ENCODE data around the gene LPP.

Gene LPP

GRCh38 chr3:188282871-188283270 is 128.9 kb downstream of the LPP start:
- no peak for DNase-seq

- DNase-seq, result no peak
These were observed 129.4 kb downstream of the LPP start for GRCh38 chr3:188283347-188283746.

GRCh38 chr3:188284455-188285212 is 130.7 kb downstream of the LPP start:
- DNase-seq, result no peak

- no peak for DNase-seq
These were observed 132.1 kb downstream of the LPP start for GRCh38 chr3:188286087-188286513.

- DNase-seq, result no peak
These were observed 133.4 kb downstream of the LPP start for GRCh38 chr3:188287339-188287738.

- no peak for DNase-seq
These were observed 134.0 kb downstream of the LPP start for GRCh38 chr3:188287762-188288505.

GRCh38 chr3:188292251-188292650 is 138.3 kb downstream of the LPP start:
- DNase-seq, result no peak

GRCh38 chr3:188292827-188293226 is 138.9 kb downstream of the LPP start:
- DNase-seq, result no peak

- DNase-seq, result no peak
These were observed 140.2 kb downstream of the LPP start for GRCh38 chr3:188294113-188294512.

- no peak for DNase-seq
These were observed 141.0 kb downstream of the LPP start for GRCh38 chr3:188294823-188295487.

GRCh38 chr3:188295876-188296275 is 141.9 kb downstream of the LPP start:
- no peak for DNase-seq

- DNase-seq, result no peak
These were observed 143.0 kb downstream of the LPP start for GRCh38 chr3:188296761-188297612.

GRCh38 chr3:188298585-188298984 is 144.6 kb downstream of the LPP start:
- no peak for DNase-seq

- no peak for DNase-seq
These were observed 145.1 kb downstream of the LPP start for GRCh38 chr3:188299068-188299467.

GRCh38 chr3:188299708-188300107 is 145.8 kb downstream of the LPP start:
- DNase-seq, result no peak

- no peak for DNase-seq
These were observed 147.2 kb downstream of the LPP start for GRCh38 chr3:188301147-188301546.

GRCh38 chr3:188303286-188303799 is 149.4 kb downstream of the LPP start:
- DNase-seq, result no peak

GRCh38 chr3:188303823-188304222 is 149.9 kb downstream of the LPP start:
- DNase-seq, result no peak

GRCh38 chr3:188304501-188304900 is 150.5 kb downstream of the LPP start:
- DNase-seq, result no peak

GRCh38 chr3:188305220-188305619 is 151.3 kb downstream of the LPP start:
- no peak for DNase-seq

- DNase-seq, result no peak
These were observed 152.6 kb downstream of the LPP start for GRCh38 chr3:188306435-188307005.

All from left hindlimb (tissue), 1 donor.